Measurements from ENCODE around the gene TTLL11.
"Not testable (repeated sequence)": the region's sequence is repeated elsewhere in the genome, so short reads cannot be mapped to it uniquely, and the experiment has no call there.

TTLL11 gene

DNA sequence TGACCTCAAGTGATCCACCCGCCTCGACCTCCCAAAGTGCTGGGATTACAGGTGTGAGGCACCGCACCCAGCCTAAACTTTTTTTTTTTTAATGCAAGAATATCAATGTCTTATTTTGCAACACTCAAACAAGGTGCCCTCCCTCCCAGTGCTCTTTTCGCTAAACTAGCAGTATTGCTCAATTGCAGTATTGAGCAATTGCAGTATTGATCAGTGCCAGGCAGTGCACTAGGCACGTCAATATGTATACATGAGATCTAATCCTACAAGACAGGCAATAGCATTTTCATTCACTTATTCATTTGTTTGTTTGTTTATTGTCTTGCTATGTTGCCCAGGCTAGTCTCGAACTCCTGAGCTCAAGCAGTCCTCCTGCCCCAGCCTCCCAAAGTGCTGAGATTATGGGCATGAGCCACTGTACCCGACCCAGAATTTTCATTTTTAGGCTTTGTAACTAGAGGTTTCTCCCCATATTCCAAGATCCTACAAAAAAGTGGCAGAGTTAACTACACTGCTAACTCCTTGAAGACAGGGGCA, 94.5 kb downstream of the TTLL11 start:
- DNase-seq, result no peak

DNA sequence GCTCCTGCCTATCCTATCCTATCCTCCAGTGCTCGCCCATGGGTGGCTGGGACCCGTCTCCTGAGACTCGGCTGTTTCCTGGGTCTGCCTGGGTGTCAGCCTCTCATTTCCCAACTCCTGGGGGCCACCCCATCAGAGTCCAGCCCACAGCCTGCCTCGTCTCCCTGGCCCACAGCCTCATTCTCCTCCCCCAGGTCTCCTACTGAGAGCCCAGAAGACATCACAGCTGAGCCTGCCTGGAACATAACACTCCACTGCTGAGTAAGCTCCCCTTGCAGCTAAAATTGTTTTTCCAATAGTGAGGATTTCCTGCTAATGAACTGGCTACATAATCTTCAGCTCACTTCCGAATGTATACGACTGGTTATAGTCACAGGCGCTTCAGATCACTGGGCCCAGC, 95.3 kb downstream of the TTLL11 start:
- no peak for DNase-seq

DNA sequence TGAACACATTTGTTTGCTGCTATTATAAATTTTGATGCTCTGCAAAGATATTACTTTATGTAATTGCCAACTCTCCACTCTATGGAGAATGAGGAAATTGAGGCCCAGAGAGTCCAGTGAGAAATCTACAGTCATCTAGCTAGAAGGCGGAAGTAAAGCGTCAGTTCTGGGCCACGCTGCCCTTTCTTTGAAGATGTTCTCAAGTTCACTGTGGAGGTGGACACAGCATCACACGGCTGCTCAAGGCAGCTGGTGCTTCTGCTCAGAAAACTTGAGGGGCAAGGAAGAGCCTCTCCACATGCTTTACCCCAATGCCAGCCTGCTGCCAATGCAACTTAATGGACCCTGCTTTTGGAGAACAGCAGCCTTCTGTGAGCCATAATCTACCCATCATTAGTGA, 96.3 kb downstream of the TTLL11 start:
- no peak for DNase-seq

DNA sequence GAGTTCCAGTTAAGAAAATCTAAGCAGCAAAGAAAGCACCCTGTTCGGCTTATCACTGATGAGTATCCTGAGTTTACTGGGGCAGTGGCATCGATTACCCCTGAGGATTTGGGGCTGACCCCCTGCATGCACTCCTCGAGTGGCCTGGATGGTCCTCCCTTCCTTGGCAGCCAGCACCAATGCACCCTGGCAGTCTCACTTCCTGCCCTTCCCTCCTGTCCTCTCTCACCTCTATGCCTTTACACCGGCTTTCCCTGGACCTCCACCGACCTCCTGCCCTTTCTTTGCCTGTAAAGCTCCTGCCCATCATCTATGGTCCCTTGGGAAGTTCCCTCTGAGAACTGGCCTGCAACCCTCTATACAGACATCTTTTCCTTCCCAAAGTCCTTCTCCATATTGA, 97.1 kb downstream of the TTLL11 start:
- DNase-seq, result no peak

DNA sequence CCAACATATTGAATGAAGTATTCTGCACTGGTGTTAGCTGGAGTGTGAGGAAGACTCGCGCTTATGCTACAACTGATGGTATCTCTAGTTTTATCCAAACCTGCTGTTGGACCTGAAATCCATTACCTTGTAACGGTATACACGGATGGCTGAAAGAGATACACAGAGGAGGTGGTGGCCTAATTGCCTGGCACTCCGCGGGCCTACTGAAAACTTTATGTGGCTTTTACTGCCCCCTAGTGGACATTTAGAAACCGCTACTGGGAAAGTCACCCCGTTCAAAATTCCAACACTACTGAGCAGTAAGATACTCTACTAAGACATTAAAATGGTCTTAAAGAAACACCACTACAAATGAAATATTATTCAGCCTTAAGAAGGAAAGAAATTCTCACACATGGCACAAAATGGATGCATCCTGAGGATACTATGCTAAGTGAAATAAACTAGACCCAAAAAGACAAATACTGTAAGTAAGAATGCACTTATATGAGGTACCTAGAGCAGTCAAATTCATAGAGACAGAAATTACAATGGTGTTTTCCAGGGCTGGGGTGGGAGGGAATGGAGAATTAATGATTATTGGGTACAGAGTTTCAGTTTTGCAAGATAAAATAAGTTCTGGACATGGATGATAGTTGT, 100.4 kb downstream of the TTLL11 start:
- peak; percentile 70 for DNase-seq

DNA sequence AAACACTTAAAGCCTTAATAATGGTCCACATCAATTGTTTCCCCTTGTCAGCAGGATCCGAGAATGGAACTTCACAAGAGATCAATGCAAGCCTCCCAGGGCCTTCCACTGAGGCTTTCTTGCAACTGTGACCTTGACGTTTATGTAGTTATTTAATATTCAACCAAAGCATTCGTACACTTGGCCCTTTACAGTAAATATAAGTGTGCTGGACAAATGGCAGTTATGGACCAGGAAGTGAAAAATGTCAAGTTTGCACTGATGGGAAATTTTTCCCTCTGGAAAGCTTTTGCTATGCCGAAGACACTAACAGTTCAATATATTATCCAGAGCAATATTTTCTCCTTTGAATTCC, 101.8 kb downstream of the TTLL11 start:
- no peak for DNase-seq

DNA sequence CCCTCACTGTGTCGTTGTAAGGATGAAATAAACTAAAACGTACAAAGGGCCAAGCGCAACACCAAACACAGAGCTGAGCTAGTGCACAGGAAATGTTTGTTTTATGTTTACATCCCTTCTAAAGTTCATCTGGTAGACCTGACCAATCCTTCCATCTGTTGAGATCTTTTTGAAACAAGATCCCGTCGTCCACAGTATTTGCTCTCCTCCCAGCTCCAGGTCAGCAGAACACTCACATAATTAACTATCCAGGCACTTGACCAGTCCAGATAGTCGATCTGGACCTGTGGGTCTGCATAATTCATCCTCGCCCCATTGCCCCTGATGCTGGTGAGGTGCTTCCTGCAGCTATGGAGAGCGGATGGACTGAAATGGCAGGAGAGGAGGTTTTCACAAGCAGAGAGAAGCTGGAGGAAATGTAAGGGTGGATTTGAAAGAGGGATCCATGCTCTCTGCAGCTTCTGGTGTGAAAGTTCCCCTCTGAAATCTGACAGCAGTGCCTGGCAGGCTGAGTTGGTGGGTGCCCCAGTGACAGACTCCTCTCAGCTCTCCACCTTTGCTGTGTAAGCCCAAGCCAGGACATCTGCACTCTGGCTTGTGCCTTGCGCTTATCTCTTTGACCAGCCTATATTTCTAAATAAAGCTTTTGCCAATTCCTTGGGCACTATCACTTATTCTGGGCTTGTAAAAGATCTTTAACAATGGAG, 102.4 kb downstream of the TTLL11 start:
- DNase-seq, result no peak

DNA sequence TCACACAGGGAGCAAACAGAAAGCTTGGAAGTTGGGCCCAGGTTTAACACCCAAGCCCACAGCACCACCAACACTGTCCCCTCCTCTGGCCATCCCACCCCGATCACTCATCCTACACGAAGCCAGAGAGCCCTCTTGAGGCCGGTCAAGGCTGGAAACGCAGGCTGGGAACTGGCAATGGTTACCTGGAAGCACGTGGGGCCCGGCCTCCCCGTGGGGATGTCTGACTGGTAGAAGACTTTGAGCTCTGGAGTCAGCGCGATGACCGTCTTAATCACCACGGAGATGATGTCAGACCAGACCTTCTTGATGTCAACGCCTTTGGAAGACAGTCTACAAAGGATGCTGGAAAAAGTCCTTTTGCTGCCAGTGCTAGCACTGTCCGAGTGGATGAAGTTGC, 104.1 kb downstream of the TTLL11 start:
- no peak for DNase-seq

DNA sequence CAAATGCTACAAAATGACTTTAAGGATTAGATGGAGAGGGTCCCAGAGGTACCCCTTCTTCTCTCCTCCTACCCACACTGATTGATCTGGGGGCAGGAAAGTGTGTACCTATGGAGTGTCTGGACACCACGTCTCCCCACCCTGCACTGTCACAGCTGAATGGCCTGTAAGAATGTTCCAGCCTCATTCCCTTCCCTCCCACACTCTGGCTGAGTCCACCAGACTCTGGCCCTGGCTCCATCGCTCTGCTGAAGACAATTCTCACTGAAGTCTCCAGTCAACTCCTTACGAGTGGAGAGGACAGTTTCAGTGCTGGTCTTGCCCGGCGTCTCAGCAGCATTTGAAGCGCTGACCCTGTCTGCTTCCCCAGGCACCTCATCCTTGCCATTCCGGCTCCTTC, 105.8 kb downstream of the TTLL11 start:
- no peak for DNase-seq

DNA sequence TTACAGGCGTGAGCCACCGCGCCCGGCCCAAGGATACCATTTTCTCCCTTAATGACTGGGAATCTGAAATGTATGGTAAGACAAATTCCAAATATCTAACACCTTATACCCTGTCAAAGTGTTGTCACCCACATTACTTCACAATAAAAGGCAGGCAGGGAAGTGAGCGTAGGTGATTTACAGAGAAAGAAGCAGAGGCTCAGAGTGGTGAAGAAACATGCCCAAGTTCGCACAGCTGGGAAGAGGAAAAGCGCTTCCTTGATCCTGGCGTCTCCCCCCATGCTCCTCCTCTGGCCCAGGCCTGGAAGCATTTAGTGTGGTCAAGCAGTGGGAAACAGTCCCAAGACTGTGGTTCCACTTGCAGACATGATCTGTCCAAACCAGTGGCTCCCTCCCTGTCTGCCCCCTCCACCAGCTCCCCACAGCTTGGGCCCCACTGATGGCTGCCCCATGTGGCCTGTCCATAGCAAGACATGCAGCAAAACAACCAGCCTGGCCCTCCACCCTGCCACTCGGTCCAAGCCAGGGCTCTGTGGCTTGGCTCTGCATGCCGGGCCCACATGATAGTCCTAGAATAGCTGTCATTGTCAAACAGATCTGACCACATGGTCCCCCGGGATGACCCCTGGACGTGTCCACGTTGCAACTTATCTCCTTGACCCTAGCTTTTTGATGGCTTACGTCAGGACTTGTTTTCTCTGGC, 107.2 kb downstream of the TTLL11 start:
- no peak for DNase-seq

DNA sequence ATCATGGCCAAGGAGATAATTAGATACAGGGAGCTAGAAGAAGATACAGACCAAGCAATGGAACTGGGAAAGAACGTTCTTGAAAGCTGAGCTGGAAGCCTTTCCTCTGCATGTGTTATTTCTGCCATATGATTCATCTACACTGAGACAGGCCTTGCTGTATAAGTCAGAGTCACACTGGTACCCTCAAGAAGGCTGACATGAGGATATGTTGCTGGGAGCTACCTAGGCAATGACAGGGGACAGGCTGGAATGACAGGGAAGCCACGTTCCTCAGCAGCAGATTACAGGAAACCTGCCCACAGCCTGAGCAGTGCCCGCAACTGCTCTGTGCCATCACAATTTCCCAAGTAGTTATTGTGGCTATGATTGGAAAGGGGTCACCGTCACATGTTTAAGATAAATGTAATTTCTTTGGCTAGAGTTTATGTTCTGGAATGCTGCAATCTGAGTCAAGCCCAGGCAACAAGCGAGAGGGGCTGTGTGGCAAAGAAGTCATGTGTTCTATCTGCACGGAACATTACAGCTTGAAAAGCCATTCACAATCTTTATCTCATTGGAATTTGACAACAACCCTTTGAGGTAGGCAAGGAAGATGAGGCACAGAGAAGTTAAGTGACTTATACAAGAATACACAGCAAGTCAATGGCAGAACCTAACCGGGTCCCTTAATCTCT, 108.2 kb downstream of the TTLL11 start:
- no peak for DNase-seq

DNA sequence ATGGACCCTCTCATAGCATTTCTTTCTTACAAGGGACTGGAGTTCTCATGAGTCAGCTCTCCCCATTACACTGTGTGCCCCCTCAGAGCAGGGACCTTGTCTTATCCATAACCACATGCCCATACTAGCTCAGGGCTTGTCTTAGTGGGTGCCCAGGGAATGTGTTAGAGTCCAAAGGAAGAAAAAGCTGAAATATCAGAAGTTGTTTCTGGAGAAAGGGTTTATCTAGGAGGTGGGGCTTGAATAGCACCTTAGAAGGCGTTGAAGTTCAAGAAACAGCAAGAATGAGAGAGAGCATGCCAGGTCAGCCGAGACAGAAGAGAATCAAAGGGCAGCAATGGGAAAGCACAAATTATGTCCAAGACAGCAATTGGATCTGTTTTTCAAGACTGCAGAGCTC, 109.4 kb downstream of the TTLL11 start:
- DNase-seq, result no peak

DNA sequence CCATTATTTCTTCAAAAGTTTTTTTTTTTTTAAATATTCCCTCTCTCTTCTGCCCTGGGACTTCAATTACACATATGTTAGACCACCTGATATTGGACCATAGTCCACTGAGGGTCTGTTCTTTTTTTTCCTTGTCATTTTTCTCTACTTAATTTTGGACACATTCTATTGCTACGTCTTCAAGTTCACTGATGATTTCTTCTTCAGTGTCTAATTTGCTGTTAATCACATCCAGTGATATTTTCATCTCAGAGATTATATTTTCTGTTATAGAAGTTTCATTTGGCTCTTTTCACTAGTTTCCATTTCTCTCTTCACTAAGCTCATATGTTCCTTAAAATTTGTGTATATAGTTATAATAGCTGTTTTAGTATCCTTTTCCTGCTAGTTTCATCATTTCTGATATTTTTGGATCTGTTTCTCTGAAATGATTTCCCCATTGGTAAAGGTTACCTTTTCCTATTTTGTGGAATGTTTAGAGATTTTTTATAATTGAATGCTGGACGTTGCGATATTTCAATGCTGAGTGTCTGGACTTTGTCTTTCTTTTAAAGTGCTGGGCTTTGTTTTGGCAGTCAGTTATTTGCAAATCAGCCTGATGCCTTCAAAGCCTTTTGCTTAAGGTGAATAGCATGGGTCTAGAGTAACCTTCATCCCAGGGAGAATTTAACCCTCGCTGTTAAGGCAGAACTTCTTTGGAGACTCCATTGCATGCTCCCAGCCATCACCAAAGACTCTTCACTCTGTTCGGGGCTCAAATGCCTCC, 111.8 kb downstream of the TTLL11 start:
- DNase-seq, result no peak

DNA sequence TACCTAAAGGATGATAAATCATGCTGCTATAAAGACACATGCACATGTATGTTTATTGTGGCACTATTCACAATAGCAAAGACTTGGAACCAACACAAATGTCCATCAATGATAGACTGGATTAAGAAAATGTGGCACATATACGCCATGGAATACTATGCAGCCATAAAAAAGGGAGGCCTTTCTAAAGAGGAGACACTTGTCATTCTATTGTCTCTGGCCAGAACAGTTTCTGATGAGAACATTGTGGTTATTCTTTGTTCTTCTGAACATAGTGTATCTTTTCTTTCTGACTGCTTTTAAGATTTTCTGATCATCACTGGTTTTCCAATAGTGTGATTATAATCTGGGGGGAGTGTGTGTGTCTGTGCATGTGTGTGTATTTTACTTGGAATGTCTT, 112.4 kb downstream of the TTLL11 start:
- DNase-seq, result not testable (repeated sequence)

DNA sequence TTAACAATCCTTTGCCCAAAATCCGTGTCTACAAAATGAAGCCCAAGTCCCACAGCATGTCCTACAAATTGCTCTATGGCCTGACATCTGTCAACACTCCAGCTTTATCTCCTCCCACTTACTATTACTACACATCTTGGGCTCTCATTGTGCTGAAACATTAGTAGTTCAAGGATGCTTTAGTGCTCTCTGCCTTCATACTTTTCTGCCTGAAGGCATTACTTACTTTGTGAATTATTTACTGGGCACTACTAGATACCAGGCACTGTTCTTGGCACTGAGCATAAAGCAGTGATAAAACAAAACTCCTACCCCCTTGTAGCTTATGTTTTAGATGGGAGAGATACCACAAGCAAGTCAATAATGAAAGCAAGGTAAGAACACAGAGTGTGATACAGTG, 113.4 kb downstream of the TTLL11 start:
- DNase-seq, result no peak

DNA sequence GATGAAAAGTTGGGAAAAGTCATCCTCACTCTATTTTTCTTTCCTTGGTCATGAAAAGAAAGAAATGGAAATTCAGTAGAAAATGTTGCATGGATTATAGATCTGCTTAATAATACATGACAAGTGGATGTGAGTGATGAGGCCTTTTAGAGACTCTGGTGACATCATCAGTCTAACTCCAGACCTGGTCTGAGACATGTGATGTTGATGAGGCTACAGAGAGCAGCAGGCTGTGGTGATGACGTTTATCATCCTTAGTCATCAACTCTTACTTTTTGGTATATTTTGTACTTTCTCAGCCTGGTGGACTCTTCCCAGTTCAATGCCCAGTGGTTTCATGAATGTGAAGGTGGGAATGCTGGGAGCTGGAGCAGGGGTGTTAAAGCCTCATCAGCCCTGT, 116.4 kb downstream of the TTLL11 start:
- DNase-seq, result no peak

DNA sequence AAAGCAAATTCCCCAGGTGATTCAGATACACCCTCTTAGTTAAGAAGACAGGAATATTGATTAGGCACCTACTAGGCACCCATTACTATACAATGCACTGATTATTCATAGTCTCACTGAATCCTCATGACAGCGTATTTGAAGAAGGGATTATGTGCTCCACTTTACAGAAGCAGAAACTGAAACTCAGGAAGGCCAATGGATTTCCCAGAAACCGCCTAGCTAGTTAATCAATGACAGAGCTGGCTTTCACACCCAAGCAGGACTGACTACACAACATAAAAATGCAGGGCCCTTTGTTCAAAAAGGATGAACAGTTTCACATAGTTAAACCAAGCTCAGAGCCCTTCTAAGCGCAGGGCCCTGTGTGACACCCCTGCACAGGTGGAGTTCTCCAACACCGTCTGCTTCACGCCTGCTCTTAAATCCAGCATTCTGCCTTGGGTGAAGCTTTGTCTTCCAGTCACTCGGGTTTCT, 117.3 kb downstream of the TTLL11 start:
- no peak for DNase-seq

DNA sequence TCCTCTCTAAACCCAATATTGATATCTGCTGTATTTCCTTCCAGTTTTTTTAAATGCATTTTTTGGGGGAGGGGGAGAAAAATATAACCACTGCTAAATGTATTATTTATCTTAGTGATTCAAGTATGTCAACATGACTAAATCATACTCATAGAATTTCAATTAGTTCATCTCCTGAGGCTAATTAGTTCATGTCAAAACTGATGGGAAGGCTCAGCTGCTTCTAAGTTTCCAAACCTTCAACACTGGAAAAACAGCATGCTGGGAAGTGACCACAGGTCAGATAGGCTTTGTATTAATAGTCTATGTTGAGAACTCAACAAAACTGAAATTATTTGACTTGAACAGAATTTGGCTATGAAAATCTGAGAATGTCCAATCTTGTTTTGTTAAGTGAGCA, 118.7 kb downstream of the TTLL11 start:
- no peak for DNase-seq

DNA sequence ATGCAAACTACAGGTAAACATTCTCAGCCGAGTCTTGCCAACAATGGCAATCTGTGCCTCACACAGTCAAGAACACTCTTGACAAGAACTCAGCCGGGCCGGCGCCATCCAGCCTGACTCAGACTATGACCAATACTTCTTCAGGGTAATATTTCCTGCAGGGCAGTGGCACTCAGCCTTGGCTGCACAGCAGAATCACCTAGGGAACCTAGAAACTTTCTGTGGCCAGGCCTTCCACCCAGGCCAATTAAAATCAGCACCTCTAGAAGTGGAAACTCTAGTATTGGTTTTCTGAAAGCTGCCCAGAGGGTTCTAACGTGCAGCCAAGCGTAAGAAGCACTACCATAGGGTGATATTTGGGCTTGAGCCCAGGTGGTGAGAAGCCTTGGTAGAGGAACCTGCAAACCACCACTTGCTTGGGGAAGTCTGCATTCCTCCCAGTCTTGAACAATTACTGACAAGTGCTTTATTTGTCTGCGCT, 120.6 kb downstream of the TTLL11 start:
- no peak for DNase-seq

DNA sequence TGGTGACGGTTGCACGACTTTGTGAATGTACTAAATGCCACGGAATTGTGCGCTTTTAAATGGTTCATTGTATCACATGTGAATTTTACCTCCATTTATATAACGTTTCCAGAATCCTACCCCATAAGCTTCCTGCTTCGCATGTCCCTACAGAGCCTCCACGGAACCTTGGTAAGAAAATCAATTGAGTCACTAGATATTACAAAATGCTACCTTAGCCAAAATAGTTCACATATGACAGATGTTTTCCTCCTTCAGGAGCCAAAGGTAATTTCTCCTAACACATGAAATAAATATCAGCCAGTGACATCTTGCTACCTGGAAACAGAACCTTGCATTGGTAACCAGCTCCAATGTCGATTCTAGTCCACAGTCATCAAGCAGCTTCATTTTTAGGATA, 125.1 kb downstream of the TTLL11 start:
- no peak for DNase-seq

DNA sequence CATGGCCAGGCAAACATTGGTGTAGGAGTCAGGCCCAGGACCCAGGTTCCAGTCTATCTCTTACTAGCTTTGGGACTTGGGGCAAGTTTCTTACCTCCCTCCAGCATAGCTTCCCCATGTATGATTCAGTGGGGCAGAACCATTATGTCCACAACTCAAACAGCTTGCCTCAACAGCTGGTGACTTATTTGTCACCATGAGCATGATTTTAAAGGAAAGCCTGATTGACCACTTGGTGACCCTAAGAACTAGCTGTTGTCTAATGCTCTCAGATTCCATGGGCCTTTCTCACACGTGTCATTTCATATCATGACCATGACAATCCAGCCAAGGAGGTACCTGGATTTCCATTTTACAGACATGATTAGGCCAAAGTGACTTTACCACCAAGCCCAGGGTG, 126.4 kb downstream of the TTLL11 start:
- DNase-seq, result no peak

DNA sequence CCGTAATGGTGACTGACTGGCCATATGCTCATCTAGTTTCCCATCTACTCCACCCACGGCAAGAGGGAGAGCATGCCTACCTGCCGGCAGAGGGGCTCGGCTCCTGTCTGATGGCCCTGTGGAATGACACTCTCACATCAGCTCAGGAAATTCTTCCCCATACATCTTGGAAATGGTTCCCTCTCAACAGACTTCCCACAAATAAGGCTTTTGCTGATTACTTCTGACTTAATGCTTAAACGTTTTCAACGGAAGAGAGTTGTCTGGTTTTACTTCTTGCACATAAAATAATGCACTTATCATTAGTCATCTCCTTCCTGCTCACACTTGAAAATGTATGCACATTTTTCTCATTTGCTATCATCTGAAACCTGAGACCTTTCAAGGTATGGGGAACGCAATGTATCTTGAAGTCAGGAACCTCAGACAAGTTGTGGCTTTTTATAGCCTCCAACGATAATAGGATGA, 129.5 kb downstream of the TTLL11 start:
- no peak for DNase-seq

All from KG1 (cell line).